Esophagus squamous epithelium (tissue), 4 donors: ENCODE measurements around the gene FMN2.

Source experiments
- CTCF ChIP-seq, 6 experiments: fragments of 450-650 bp in 4 of 6; fragments of 200-600 bp in 2 of 6; sonication (generic) in 2 of 6; IDR thresholded peaks; one replicate each; pipeline ENCODE4 v1.5.1; 2016 to 2019; ENCODE audit warnings: antibody characterized with exemption in 6 of 6, mild to moderate bottlenecking in 4 of 6, moderate library complexity in 4 of 6
- POLR2A ChIP-seq, 4 donors: fragments of 450-650 bp; IDR thresholded peaks; one replicate each; pipeline ENCODE4 v1.6.1; 2017; ENCODE audit warnings: antibody characterized with exemption in 4 of 4, mild to moderate bottlenecking in 4 of 4, moderate library complexity in 3 of 4

GRCh38 chr1:240234485-240235210 is 143.0 kb downstream of the FMN2 start:
- TF ChIP-seq CTCF (IDR thresholded peaks at IDR 0.05) (no peak), POLR2A (IDR thresholded peaks at IDR 0.05) (no peak)
